ENCODE results near the gene NTMT2. TPM values are rescaled to one million over a fixed set of nuclear protein-coding genes. Genes with fewer than 3 reads are reported as not detected.

The NTMT2 gene
- total RNA-seq, 1 experiment from 2014 or later, result not detected

DNA sequence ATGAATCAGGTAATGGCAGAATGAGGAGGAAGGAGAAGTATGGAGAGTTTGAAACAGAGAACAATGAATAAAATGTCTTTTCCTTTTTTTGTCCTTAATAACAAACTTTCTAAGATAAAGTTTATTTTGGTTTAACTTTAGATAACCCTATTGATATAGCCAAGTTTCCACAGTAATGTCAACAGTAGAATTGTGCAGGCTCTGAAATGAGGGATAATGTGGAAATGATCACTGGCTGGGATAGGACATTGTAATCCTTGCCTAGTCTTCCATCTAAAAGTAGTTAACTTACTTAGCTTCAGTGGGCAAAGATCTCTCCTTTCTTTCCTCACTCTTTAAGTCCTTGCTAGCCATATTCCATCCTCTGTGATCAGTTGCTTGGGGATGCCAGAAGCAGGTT lies 52.8 kb downstream of the NTMT2 start:
- in situ Hi-C loops (cut with HindIII; ENCODE audit: low pct_unique_long_range_greater_than_20kb, low sequenced_read_pairs), result no loop called here
- no peak for DNase-seq (ENCODE audit: low read depth)

DNA sequence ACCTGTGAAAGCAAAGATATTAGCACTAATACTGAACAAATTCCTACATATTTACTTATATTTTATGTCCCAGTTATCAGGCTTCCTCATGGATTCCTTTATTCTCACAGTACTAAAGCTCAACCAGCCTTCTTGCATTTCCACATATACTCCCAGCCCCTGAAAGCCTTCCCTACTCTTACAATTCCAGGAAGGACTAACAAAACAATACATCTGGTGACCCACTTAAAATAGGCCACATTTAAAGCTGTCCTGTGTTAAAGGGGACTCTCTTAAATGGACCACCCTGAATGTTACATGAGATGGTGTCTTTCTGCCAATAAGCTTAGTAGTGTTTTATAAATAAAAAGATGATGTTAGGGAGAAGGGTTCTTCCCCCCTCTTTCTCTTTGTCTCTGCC lies 54.4 kb downstream of the NTMT2 start:
- in situ Hi-C loops (cut with HindIII; ENCODE audit: low pct_unique_long_range_greater_than_20kb, low sequenced_read_pairs), result no loop called here
- DNase-seq (ENCODE audit: low read depth), result no peak

DNA sequence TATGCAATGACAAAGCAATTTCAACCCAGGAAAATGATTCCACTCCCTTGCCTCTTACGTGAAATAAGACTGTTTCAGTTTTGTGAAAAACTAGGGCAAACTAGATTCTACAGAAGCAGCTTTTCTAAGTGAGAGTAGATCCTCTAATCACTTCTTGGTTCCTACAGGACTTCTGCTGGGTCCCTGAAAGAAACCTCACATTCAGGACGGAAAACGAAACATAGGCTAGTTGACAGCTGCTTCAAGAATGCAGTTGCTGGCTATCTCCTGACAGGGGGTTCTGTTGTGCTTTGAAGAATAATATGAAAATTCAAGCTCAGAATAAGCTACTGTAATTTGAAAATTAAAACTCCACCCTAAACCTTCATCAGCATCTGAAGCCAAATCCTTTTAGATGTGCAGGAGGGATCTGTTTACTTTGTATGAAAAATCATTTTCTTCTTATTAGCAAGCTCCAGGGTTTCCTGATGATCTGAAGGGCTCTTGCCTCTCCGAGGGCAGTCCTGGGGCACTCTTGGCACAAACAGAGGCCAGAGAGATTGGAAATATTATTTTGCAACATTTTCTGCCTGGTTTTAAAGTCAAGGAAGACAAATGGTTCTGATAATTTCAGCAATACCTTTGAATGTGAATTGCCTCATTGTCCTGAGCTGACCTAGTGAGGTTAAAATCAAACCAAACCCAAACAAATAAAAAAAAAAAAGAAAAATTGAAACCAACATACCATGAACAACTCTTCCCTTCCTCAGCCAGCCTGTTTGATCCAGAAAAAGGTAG lies 55.0 kb downstream of the NTMT2 start:
- DNase-seq (ENCODE audit: low read depth), result no peak
- in situ Hi-C loops (cut with HindIII; ENCODE audit: low pct_unique_long_range_greater_than_20kb, low sequenced_read_pairs), result no loop called here

DNA sequence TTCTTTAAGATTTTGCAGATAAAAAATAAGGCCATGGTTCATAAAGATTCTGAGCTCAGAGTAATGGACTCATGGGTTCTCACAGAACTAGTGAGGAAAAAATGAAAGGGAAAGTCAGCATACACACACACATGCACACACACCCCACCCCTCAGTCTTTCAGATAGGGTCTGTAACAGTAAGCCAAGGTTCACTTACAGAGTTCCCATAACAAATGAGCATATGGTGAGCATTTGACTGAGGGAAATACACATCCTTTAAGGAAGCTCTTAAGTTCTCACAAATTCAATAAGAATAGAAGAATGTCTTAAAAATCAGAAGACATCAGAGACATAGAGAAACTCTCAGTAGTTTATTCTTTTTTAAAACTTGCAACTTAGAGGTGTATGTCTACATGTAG lies 57.9 kb downstream of the NTMT2 start:
- no peak for DNase-seq (ENCODE audit: low read depth)
- in situ Hi-C loops (cut with HindIII; ENCODE audit: low pct_unique_long_range_greater_than_20kb, low sequenced_read_pairs), result no loop called here

DNA sequence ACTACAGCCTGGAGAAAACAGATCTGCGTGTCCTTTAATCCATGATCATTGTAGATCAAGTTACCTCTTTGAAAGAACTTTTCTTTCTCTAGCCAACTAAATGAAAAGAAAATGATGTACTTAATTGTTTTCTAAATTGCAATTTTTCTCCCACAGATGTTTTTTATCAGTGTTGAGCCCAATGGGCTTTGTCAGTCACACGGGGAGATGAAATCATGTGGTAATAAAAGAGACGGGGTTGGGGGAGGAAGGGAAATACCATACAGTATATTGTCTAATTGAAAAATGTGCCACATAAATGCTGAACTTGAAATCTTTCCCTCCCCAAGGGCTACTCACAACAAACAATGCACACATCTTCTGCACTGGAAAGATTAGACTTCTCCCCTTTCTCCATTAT lies 58.4 kb downstream of the NTMT2 start:
- DNase-seq (ENCODE audit: low read depth), result no peak
- in situ Hi-C loops (cut with HindIII; ENCODE audit: low pct_unique_long_range_greater_than_20kb, low sequenced_read_pairs), result no loop called here

DNA sequence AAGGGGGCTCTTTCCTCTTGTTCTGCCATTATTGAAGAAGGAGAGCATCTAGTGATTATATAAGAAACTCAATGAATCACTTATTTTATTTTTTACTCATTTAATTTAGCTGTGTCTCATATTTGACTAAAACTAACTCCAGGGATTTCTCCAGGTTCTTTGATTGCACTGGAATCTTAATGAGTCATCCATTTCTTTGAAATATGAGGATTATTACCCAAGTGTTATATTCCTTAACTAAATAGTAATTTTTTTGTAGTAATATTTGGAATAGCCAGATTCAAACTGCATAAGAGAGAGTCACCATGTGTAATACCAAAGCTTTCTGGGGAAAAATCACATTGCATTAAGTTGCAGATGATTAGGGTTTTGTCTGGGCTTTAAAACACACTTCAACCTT lies 59.5 kb downstream of the NTMT2 start:
- no peak for DNase-seq (ENCODE audit: low read depth)
- in situ Hi-C loops (cut with HindIII; ENCODE audit: low pct_unique_long_range_greater_than_20kb, low sequenced_read_pairs), result no loop called here

DNA sequence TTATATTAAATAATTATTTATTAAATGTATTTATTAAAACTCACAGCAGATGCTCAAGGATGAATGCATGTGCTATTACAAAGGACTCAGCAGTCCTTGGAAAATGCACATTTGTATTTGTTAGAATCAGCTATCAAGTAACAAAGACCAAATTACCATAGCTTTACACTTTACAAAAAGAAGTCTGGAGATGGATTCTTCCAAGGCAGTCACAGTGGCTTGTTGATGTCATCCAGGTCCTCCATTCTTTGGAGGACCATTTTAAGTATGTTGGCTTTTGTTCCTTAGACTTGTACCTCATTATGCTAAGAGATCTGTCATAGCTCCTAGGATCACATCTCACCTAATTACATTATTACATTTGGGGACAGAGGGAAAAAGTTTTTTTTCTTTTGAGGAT lies 63.4 kb downstream of the NTMT2 start:
- no peak for DNase-seq (ENCODE audit: low read depth)
- in situ Hi-C loops (cut with HindIII; ENCODE audit: low pct_unique_long_range_greater_than_20kb, low sequenced_read_pairs), result no loop called here

DNA sequence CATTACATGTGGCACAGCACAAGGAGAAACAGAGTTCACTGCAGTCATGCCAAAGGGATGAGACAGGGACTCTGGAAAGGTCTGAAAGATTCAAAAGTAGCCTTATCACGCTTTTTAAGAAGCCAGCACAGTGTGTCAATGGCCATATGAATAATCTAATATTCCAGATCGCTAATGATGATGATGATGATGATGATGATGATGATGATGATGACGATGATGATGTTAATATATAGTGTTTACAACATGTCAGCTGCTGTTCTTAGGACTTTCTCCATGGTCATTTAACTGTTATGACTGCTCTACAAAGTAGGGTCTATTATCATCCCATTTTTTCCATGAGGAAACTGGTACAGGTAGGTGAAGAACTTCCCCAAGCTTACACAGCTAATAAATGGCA lies 64.4 kb downstream of the NTMT2 start:
- in situ Hi-C loops (cut with HindIII; ENCODE audit: low pct_unique_long_range_greater_than_20kb, low sequenced_read_pairs), result no loop called here

DNA sequence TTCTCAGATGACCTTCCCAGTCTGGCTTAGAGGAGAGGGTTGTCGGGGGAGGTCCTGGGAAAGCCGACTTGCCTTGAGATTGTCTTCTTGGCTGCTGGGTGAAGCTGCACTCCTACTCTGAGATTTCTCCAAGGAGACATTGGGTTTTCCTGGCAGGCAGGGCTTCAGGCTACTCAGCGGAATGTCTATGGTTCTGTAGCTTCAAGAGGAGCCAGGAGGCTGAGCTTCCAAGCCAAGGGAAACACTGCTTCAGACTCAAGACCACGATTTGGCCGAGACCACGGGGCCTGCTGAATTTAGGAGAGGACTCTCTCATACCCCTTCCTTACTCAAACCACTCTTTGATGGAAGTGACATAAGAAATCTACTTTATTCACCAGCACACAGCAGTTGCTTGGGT lies 67.8 kb downstream of the NTMT2 start:
- DNase-seq (ENCODE audit: low read depth), result no peak
- in situ Hi-C loops (cut with HindIII; ENCODE audit: low pct_unique_long_range_greater_than_20kb, low sequenced_read_pairs), result no loop called here

More for the DNA sequence above, 64.4 kb downstream of the NTMT2 start:
- DNase-seq (ENCODE audit: low read depth), result no peak

DNA sequence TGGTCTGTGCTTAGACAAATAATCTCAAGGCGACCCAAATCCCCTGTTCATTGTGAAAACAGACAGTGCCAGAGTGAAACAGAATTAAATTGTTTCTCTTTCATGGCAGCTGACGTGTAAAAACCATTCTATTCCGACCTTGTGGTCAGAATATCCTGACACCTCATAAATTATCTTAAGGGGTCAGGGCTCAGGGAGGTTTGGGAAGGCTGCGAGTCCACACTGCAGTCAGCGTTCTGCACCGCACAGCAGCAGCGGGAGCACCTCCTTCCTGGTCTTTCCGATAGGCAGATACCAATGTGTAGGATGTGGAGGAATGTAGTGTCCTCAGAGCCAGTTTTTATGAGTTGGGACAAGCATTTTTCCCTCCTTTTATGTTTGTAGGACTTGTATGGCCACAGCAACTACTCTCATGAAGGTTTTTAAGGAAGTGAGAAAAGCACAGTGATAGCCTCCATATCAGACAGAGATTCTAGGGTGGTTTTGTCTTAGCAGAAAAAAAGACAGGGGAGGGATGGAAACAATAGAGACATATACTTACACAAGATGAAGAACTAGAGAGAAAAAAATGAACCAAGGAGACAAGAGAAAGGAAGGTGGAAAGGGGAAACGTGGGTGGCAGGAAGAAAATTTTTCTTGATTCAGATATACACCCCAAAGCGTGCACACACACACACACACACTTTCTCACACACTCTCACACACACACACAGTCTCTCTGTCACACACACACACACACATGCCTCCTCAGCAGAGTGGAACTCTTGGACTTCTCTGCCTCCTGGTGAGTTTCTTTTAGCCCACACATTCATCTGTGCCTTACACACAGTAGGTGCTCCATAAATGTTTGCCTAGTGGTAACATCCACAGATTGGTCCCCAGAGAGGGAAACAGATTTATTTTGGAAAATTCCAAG lies 68.6 kb downstream of the NTMT2 start:
- in situ Hi-C loops (cut with HindIII; ENCODE audit: low pct_unique_long_range_greater_than_20kb, low sequenced_read_pairs), result no loop called here

DNA sequence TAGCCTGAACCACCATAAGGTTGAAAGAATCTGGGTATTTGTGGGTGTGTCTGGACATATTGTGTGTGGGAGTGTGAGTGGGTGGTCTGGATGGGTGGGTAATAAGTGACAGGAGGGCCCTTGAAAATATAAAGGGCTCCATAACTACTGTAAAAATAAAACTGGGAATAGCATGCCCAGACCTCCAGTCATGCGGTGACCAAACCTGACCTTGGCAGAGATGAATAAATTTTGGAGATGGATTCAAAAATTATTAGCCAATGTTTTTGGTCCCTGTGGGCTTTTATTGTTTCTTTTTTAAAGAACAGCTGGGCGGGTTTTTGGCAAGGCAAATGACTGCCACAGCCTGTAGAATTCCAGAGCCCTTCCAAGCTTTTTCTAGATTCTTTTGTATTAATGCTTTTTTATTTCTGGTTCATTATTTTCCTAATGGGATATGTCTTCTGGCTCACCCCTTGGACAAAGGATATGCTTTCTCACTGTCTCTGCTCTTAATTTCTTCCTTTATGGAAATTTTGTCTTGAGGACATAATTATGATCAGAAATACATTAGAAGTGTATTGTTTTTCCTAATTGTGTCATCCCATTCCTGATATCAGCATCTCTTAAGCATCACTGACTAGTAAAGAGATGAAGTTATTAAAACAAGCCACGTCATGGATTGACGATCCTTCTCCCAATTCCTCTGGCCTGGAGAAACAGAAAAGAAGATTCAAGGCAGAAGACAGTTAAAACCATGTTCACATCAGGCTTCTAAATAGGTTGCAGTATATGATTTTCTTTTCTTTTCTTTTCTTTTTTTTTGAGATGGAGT lies 69.5 kb downstream of the NTMT2 start:
- in situ Hi-C loops (cut with HindIII; ENCODE audit: low pct_unique_long_range_greater_than_20kb, low sequenced_read_pairs), result no loop called here
- DNase-seq (ENCODE audit: low read depth), result no peak

More for the DNA sequence above, 68.6 kb downstream of the NTMT2 start:
- DNase-seq (ENCODE audit: low read depth), result no peak

DNA sequence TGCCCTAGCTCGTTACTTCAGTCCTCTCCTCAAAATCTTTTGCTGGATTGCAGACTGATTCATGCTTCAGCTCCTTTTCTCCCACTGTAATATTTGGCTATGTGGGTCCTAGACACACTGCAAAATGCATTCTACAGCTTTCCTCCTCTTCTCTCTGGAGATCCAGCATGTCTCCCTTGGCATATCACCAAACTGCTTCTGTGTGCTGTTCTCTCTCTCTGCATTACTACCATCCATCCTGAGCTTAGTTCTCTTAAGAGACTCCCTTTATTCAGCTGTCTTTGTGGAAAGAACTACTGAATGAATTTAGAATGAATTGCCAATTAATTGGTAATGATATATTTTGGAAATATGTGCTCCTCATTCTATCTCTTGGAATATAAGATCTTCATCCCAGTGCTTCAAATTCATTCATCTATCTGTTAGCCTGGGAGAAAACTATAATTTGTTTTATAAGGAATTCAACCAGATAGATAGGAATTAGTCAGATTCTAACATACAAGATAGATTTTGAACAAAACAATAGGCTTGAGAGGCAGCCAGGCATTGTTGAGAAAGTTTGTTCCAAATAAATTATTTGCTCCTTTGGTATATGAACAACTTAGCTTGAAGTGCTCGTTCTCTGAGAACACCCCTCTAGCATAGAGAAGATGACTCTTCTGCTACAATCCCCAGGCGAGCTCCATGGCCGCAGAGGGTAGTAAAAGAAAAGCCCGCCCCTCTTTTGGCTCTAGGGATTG lies 71.9 kb downstream of the NTMT2 start:
- no peak for DNase-seq (ENCODE audit: low read depth)
- in situ Hi-C loops (cut with HindIII; ENCODE audit: low pct_unique_long_range_greater_than_20kb, low sequenced_read_pairs), result no loop called here

DNA sequence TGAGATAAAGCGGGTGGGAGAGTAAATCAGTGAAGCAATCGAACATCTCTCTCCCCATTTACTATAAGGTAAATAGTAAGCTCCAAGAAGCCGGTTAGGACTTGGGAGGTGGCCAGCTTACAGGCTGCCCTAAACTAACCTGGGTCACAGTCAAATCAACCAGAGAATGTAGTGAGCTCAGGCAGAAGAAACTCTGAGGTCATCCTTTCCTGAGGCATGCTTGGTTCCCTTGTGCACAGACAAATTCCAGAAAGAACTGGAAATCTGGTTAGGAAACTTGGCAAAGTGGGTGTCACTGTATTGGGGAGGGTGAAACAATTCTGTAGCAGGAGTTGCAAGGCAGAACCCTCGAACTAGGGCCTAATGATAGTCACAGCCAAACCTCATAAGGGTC lies 72.5 kb downstream of the NTMT2 start:
- DNase-seq (ENCODE audit: low read depth), result no peak
- in situ Hi-C loops (cut with HindIII; ENCODE audit: low pct_unique_long_range_greater_than_20kb, low sequenced_read_pairs), result no loop called here

Other genes starting within 250 kb of the NTMT2 start
- 64.2 and 69.9 TPM in 2 replicates for gene KIFAP3, start 71.3 kb upstream of the NTMT2 start, total RNA-seq (2014; rRNA removed; shearing (Covaris generic); ENCODE audit: low replicate concordance)